SKM-1 treated with dmso at 0.1 percent for 144 hours (cell line): ENCODE measurements around the gene GLT8D2.

Experiments used
- DNase-seq: peaks from one replicate; lab custom pipeline; 2025; ENCODE audit not compliant: unreplicated experiment; lab: John Stamatoyannopoulos, UW

Gene GLT8D2

GRCh38 chr12:104003596-104003995 lies 46.4 kb downstream of the GLT8D2 start:
- no peak for DNase-seq

- DNase-seq = no peak
These were observed 47.3 kb downstream of the GLT8D2 start for GRCh38 chr12:104002686-104003085.

- no peak for DNase-seq
These were observed 49.1 kb downstream of the GLT8D2 start for GRCh38 chr12:104000807-104001434.

- DNase-seq = no peak
These were observed 51.0 kb downstream of the GLT8D2 start for GRCh38 chr12:103998976-103999375.

GRCh38 chr12:103997286-103997900 lies 52.6 kb downstream of the GLT8D2 start:
- DNase-seq = no peak

- DNase-seq = no peak
These were observed 53.4 kb downstream of the GLT8D2 start for GRCh38 chr12:103996595-103996994.

GRCh38 chr12:103994235-103994634 lies 55.8 kb downstream of the GLT8D2 start:
- no peak for DNase-seq

GRCh38 chr12:103986829-103987228 lies 63.2 kb downstream of the GLT8D2 start:
- DNase-seq = no peak

- no peak for DNase-seq
These were observed 71.5 kb downstream of the GLT8D2 start for GRCh38 chr12:103978384-103978982.

GRCh38 chr12:103975368-103975767 lies 74.6 kb downstream of the GLT8D2 start:
- DNase-seq = no peak

GRCh38 chr12:103973909-103974308 lies 76.1 kb downstream of the GLT8D2 start:
- no peak for DNase-seq

- no peak for DNase-seq
These were observed 80.6 kb downstream of the GLT8D2 start for GRCh38 chr12:103969391-103969790.

GRCh38 chr12:103966736-103967135 lies 83.3 kb downstream of the GLT8D2 start:
- no peak for DNase-seq

- DNase-seq = peak; percentile 83
These were observed 84.1 kb downstream of the GLT8D2 start, which contains the start of gene TDG for GRCh38 chr12:103965590-103966504. Gene TDG, plus strand, starts transcription at chr12:103965872. Its CDS starts 166 bp downstream, at chr12:103966038.

GRCh38 chr12:103965255-103965589 lies 84.8 kb downstream of the GLT8D2 start:
- no peak for DNase-seq

GRCh38 chr12:103964805-103965204 lies 85.2 kb downstream of the GLT8D2 start:
- DNase-seq = no peak

- no peak for DNase-seq
These were observed 87.5 kb downstream of the GLT8D2 start for GRCh38 chr12:103962493-103962892.

- no peak for DNase-seq
These were observed 89.3 kb downstream of the GLT8D2 start for GRCh38 chr12:103960616-103961227.

- DNase-seq = no peak
These were observed 91.4 kb downstream of the GLT8D2 start for GRCh38 chr12:103958621-103959020.

- DNase-seq = no peak
These were observed 92.1 kb downstream of the GLT8D2 start for GRCh38 chr12:103957865-103958388.

GRCh38 chr12:103956509-103957027 lies 93.4 kb downstream of the GLT8D2 start:
- DNase-seq = no peak
